H1 (cell line): ENCODE results near the gene NT5DC3. TPM values are rescaled to one million over a fixed set of nuclear protein-coding genes. Genes with fewer than 3 reads are reported as not detected.

ENCODE experiments used
- CTCF ChIA-PET: fragments of 300-600 bp; sonication (Branson Sonifier 250); formaldehyde crosslinking; loops from one replicate; lab custom pipeline; 2021; ENCODE audit not compliant: partially characterized antibody; lab: Charles Lee
- POLR2A ChIA-PET: fragments of 300-600 bp; sonication (Branson Sonifier 250); formaldehyde crosslinking; loops from one replicate; lab custom pipeline; 2021; ENCODE audit warnings: inconsistent platforms; ENCODE audit not compliant: partially characterized antibody; lab: Charles Lee
- DNase-seq, 2 experiments: peaks; one replicate each; pipeline versions ENCODE4 v3.0.0 to v3.0.0-alpha.2; 2010 to 2022; ENCODE audit warnings: low spot score in 2 of 2, low read depth in 1 of 2, mixed read lengths in 1 of 2
- FAIRE-seq: peaks from 2 replicates; lab custom pipeline; 2011; peaks lifted over from hg19 to GRCh38; lab: Jason Lieb, UNC
- H2AFZ ChIP-seq: 2 replicates; pipeline ENCODE4 v1.8.1; 2012; ENCODE audit warnings: low read length, inconsistent platforms
- H2AK5ac ChIP-seq: 2 replicates; pipeline ENCODE4 v1.6.1; 2013; ENCODE audit warnings: low read depth, low read length
- H2BK120ac ChIP-seq: replicated peaks from 2 replicates; pipeline ENCODE3; 2013; ENCODE audit warnings: low read depth, low read length, inconsistent platforms
- H2BK12ac ChIP-seq: 2 replicates; pipeline ENCODE4 v1.6.1; 2013; ENCODE audit warnings: low read depth, low read length
- H2BK15ac ChIP-seq: 2 replicates; pipeline ENCODE4 v1.6.1; 2013; ENCODE audit warnings: low read length
- H2BK20ac ChIP-seq: 2 replicates; pipeline ENCODE4 v1.6.1; 2013; ENCODE audit warnings: low read length
- H2BK5ac ChIP-seq: 2 replicates; pipeline ENCODE4 v1.6.1; 2013; ENCODE audit warnings: low read depth, low read length
- H3K14ac ChIP-seq: 2 replicates; pipeline ENCODE4 v1.6.1; 2013; ENCODE audit warnings: inconsistent platforms; ENCODE audit not compliant: insufficient read length
- H3K18ac ChIP-seq: 2 replicates; pipeline ENCODE4 v1.6.1; 2013; ENCODE audit warnings: low read length; ENCODE audit errors: extremely low read depth
- H3K23ac ChIP-seq: 2 replicates; pipeline ENCODE4 v1.6.1; 2013; ENCODE audit warnings: inconsistent platforms; ENCODE audit not compliant: insufficient read length
- H3K23me2 ChIP-seq: 2 replicates; pipeline ENCODE4 v1.6.1; 2013; ENCODE audit warnings: low read depth, low read length
- H3K27ac ChIP-seq: 2 replicates; pipeline ENCODE4 v1.6.1; 2011; ENCODE audit warnings: low read depth, low read length, inconsistent platforms
- H3K27me3 ChIP-seq, 4 experiments: replicated peaks in 1 of 4; 1 replicate in 1 of 4; 2 replicates in 3 of 4; pipeline versions ENCODE4 v1.6.1 to v1.8.1; 2011 to 2013; ENCODE audit warnings: low read length in 3 of 4, mild to moderate bottlenecking in 3 of 4, inconsistent platforms in 2 of 4, mixed read lengths in 2 of 4, moderate library complexity in 1 of 4; ENCODE audit not compliant: control insufficient read depth in 3 of 4, insufficient read depth in 3 of 4; ENCODE audit errors: extremely low read depth in 1 of 4
- H3K36me3 ChIP-seq, 4 experiments: 2 replicates each; pipeline versions ENCODE4 v1.6.1 to v1.8.1; 2011 to 2013; ENCODE audit warnings: mild to moderate bottlenecking in 4 of 4, low read length in 3 of 4, moderate library complexity in 2 of 4, control low read depth in 1 of 4, inconsistent platforms in 1 of 4; ENCODE audit not compliant: insufficient read depth in 4 of 4, control insufficient read depth in 2 of 4
- H3K4ac ChIP-seq: replicated peaks from 2 replicates; pipeline ENCODE3; 2013; ENCODE audit warnings: low read length, low read depth, mixed read lengths, inconsistent platforms; ENCODE audit not compliant: insufficient read length
- H3K4me1 ChIP-seq, 4 experiments: replicated peaks in 1 of 4; 1 replicate in 1 of 4; 2 replicates in 3 of 4; pipeline versions ENCODE4 v1.6.1 to v1.8.1; 2011 to 2013; ENCODE audit warnings: low read length in 3 of 4, inconsistent platforms in 2 of 4, mixed read lengths in 1 of 4; ENCODE audit not compliant: insufficient read depth in 4 of 4, control insufficient read depth in 3 of 4
- H3K4me2 ChIP-seq, 2 experiments: 2 replicates each; pipeline versions ENCODE4 v1.6.1 to v1.8.1; 2011 to 2013; ENCODE audit warnings: low read depth in 2 of 2, low read length in 2 of 2, control low read depth in 1 of 2, inconsistent platforms in 1 of 2, mild to moderate bottlenecking in 1 of 2; ENCODE audit not compliant: insufficient read depth in 1 of 2
- H3K4me3 ChIP-seq, 4 experiments: fragments of 200-600, 300-600 bp in 1 of 4; sonication (generic), shearing (Covaris generic), sonication (Bioruptor Twin) in 1 of 4; 2 replicates each; pipeline versions ENCODE4 v1.5.1 to v1.8.1; 2011 to 2016; ENCODE audit warnings: low read length in 4 of 4, low read depth in 3 of 4, control low read depth in 2 of 4, inconsistent platforms in 2 of 4, mild to moderate bottlenecking in 2 of 4, mixed read lengths in 1 of 4, moderate library complexity in 1 of 4; ENCODE audit not compliant: insufficient read depth in 2 of 4; ENCODE audit errors: extremely low read depth in 1 of 4
- H3K56ac ChIP-seq: replicated peaks from 2 replicates; pipeline ENCODE3; 2013; ENCODE audit warnings: low read depth, mild to moderate bottlenecking, mixed read lengths, low read length, inconsistent platforms; ENCODE audit not compliant: insufficient read length
- H3K79me1 ChIP-seq: 2 replicates; pipeline ENCODE4 v1.6.1; 2013; ENCODE audit warnings: low read depth, low read length, control low read depth
- H3K79me2 ChIP-seq, 2 experiments: 2 replicates each; pipeline versions ENCODE4 v1.6.1 to v1.8.1; 2012 to 2013; ENCODE audit warnings: low read length in 2 of 2, mild to moderate bottlenecking in 2 of 2, inconsistent platforms in 1 of 2; ENCODE audit not compliant: insufficient read depth in 2 of 2, control insufficient read depth in 1 of 2
- H3K9ac ChIP-seq, 4 experiments: replicated peaks in 1 of 4; 1 replicate in 1 of 4; 2 replicates in 3 of 4; pipeline versions ENCODE4 v1.6.1 to v1.8.1; 2011 to 2013; ENCODE audit warnings: low read depth in 3 of 4, low read length in 3 of 4, control low read depth in 2 of 4, mild to moderate bottlenecking in 2 of 4, moderate library complexity in 2 of 4, inconsistent platforms in 1 of 4; ENCODE audit errors: extremely low read depth in 1 of 4
- H3K9me3 ChIP-seq, 2 experiments: 2 replicates each; pipeline versions ENCODE4 v1.6.1 to v1.8.1; 2012 to 2013; ENCODE audit warnings: mild to moderate bottlenecking in 2 of 2, moderate library complexity in 2 of 2, control low read depth in 1 of 2, inconsistent platforms in 1 of 2, low read depth in 1 of 2, low read length in 1 of 2, mixed read lengths in 1 of 2; ENCODE audit not compliant: insufficient read depth in 2 of 2
- H4K20me1 ChIP-seq, 2 experiments: replicated peaks in 1 of 2; 2 replicates each; pipeline versions ENCODE3 to v1.8.1; 2011 to 2013; ENCODE audit warnings: inconsistent platforms in 2 of 2, low read length in 2 of 2, mild to moderate bottlenecking in 1 of 2; ENCODE audit not compliant: insufficient read depth in 2 of 2, control insufficient read depth in 1 of 2
- H4K5ac ChIP-seq: 2 replicates; pipeline ENCODE4 v1.6.1; 2013; ENCODE audit warnings: low read length, low read depth, mixed read lengths, inconsistent platforms; ENCODE audit not compliant: insufficient read length
- H4K8ac ChIP-seq: 2 replicates; pipeline ENCODE4 v1.8.0; 2013; ENCODE audit warnings: mild to moderate bottlenecking, moderate library complexity, low read length, inconsistent platforms; ENCODE audit not compliant: insufficient read depth; ENCODE audit errors: extremely low read depth
- H4K91ac ChIP-seq: replicated peaks from 2 replicates; pipeline ENCODE3; 2013; ENCODE audit warnings: low read length, mixed read lengths, inconsistent platforms; ENCODE audit not compliant: insufficient read length
- ATF3 ChIP-seq: IDR thresholded peaks from 2 replicates; pipeline ENCODE4 v1.6.1; 2011; ENCODE audit warnings: low read depth, mild to moderate bottlenecking, low read length; ENCODE audit not compliant: insufficient read depth
- CBX5 ChIP-seq: fragments of 300-800, 300-1000 bp; sonication (generic); IDR thresholded peaks from 2 replicates; pipeline ENCODE4 v1.7.1; 2016; ENCODE audit warnings: antibody characterized with exemption, low read length, low read depth
- CHD2 ChIP-seq: IDR thresholded peaks from 2 replicates; pipeline ENCODE4 v1.6.1; 2012; ENCODE audit warnings: low read length, improper control_type of control experiment
- CTBP2 ChIP-seq: IDR thresholded peaks from 2 replicates; pipeline ENCODE4 v1.7.0; 2011; ENCODE audit warnings: borderline replicate concordance, mild to moderate bottlenecking, moderate library complexity, mixed read lengths, low read length; ENCODE audit not compliant: insufficient read depth, insufficient read length
- GABPA ChIP-seq: IDR thresholded peaks from 2 replicates; pipeline ENCODE4 v1.6.1; 2011; ENCODE audit warnings: mild to moderate bottlenecking, low read length, moderate library complexity, borderline replicate concordance; ENCODE audit not compliant: insufficient read depth
- KDM5A ChIP-seq: fragments of 200-600 bp; IDR thresholded peaks from 2 replicates; pipeline ENCODE4 v1.7.1; 2012; ENCODE audit warnings: mild to moderate bottlenecking, low read length, inconsistent platforms, mixed read lengths
- NANOG ChIP-seq: IDR thresholded peaks from 2 replicates; pipeline ENCODE4 v1.6.1; 2011; ENCODE audit warnings: low read length, low read depth, mild to moderate bottlenecking, inconsistent platforms; ENCODE audit not compliant: insufficient read depth, poor library complexity, severe bottlenecking
- POLR2A ChIP-seq, 2 experiments: IDR thresholded peaks; 1 replicate in 1 of 2; 2 replicates in 1 of 2; pipeline ENCODE4 v1.6.1; 2011; ENCODE audit warnings: low read depth in 2 of 2, low read length in 2 of 2, mild to moderate bottlenecking in 2 of 2; ENCODE audit errors: control extremely low read depth in 1 of 2
- RNF2 ChIP-seq: fragments of 200-900, 300-1000 bp; sonication (generic); IDR thresholded peaks from 2 replicates; pipeline ENCODE4 v1.7.1; 2016; ENCODE audit warnings: borderline replicate concordance, low read depth, mild to moderate bottlenecking, antibody characterized with exemption, low read length; ENCODE audit not compliant: poor library complexity, severe bottlenecking; ENCODE audit errors: missing control alignments
- SIRT6 ChIP-seq: IDR thresholded peaks from one replicate; pipeline ENCODE4 v1.7.1; 2012; ENCODE audit warnings: low read length, inconsistent platforms
- SP1 ChIP-seq: IDR thresholded peaks from 2 replicates; pipeline ENCODE4 v1.6.1; 2011; ENCODE audit warnings: low read depth, low read length
- TAF7 ChIP-seq: optimal IDR thresholded peaks from 2 replicates; pipeline ENCODE3; 2011; ENCODE audit warnings: low read depth, mild to moderate bottlenecking, inconsistent platforms, low read length, moderate library complexity, borderline replicate concordance
- TBP ChIP-seq: IDR thresholded peaks from 2 replicates; pipeline ENCODE4 v1.6.1; 2011; ENCODE audit warnings: low read depth, low read length, improper control_type of control experiment
- TEAD4 ChIP-seq: IDR thresholded peaks from 2 replicates; pipeline ENCODE4 v1.6.1; 2012; ENCODE audit warnings: low read depth, low read length, inconsistent platforms, mixed read lengths
- WGBS, 2 experiments: shearing (Covaris generic) in 1 of 2; methylation state at CpG; one replicate each; pipeline versions ENCODE4 v1.1.6 to v1.1.7; 2013 to 2015; ENCODE audit warnings: low lambda C conversion rate in 2 of 2, mixed read lengths in 2 of 2, inconsistent platforms in 1 of 2, low coverage in 1 of 2, missing lambda C conversion rate in 1 of 2; ENCODE audit not compliant: insufficient replicate concordance in 2 of 2, insufficient coverage in 1 of 2, insufficient read length in 1 of 2; ENCODE audit errors: extremely low coverage in 1 of 2, missing lambda C conversion rate in 1 of 2; 5-methylcytosine and 5-hydroxymethylcytosine counted together
- polyA plus RNA-seq, 7 experiments: library from polyadenylated mRNA; depleted of rRNA in 3 of 7; stranded (reverse) in 5 of 7; unstranded in 2 of 7; fragments of >200 nt in 5 of 7; fragments of 200-250 nt in 2 of 7; gene quantifications; 1 replicate in 5 of 7; 2 replicates in 1 of 7; 4 replicates in 1 of 7; pipeline versions ENCODE4 v1.2.1 to v1.2.3, GENCODE V29; 2011 to 2013; ENCODE audit warnings: missing spikeins in 2 of 7, mixed read lengths in 2 of 7
- total RNA-seq: library from RNA; stranded (reverse); fragmentation: NEBNext Ultra II Directional; extraction: Animal tissue kit (Norgen Biotek cat#: 25700); gene quantifications from 2 replicates; pipeline ENCODE4 v1.2.1, GENCODE V29; 2021

The NT5DC3 gene
- total and polyA plus RNA-seq, 2 of the 8 experiments (the other 6 are each of a cell fraction or from before 2014, with no cell fraction given) = 5.4 to 14.8 TPM

GRCh38 chr12:103857164-103857563, 16.1 kb upstream of the NT5DC3 start:
- no peak overlapping the region for H3K4me3 ChIP-seq
- no peak overlapping the region for H3K4ac ChIP-seq
- no peak overlapping the region for H2BK20ac ChIP-seq
- no peaks in the 10 kb centered on the region for H3K79me2 ChIP-seq
- no peak overlapping the region for H3K9ac ChIP-seq
- no peak overlapping the region for H3K23ac ChIP-seq
- no peak overlapping the region for H2AFZ ChIP-seq
- ChIA-PET CTCF (interaction anchor here (0.6 to 2.2 kb wide), 4 partner anchors 10 to 162 kb away, joined by 3 to 6 read pairs (median 4); no protein-coding TSS in a partner anchor), POLR2A (interaction anchor here (0.6 kb wide), 1 partner anchor 87 kb away, joined by 3 read pairs; no protein-coding TSS in a partner anchor)
- H3K9me3 ChIP-seq = no peaks in the 10 kb centered on the region
- H2BK15ac ChIP-seq = no peak overlapping the region
- no peaks in the 10 kb centered on the region for H3K27me3 ChIP-seq
- no peak overlapping the region for H2BK120ac ChIP-seq
- H4K8ac ChIP-seq = no peak overlapping the region
- H3K18ac ChIP-seq = no peak overlapping the region
- H2BK12ac ChIP-seq = no peak overlapping the region
- H4K20me1 ChIP-seq = no peaks in the 10 kb centered on the region
- no peaks in the 10 kb centered on the region for H3K36me3 ChIP-seq
- no peak overlapping the region for H3K27ac ChIP-seq
- H3K4me2 ChIP-seq = no peak overlapping the region
- H2AK5ac ChIP-seq = no peak overlapping the region
- H3K23me2 ChIP-seq = no peaks in the 10 kb centered on the region
- H3K14ac ChIP-seq = no peak overlapping the region
- DNase-seq = no peak
- WGBS, 2 experiments = 88% methylated on average over 2 of the region's 2 CpGs; no CpG with 5 or more reads in 1 of the 2 experiments
- no peaks in the 10 kb centered on the region for H3K4me1 ChIP-seq
- no peak overlapping the region for H4K91ac ChIP-seq
- no peak for FAIRE-seq
- H3K56ac ChIP-seq = no peak overlapping the region
- no peak overlapping the region for H2BK5ac ChIP-seq
- no peaks in the 10 kb centered on the region for H3K79me1 ChIP-seq
- H4K5ac ChIP-seq = no peak overlapping the region
- TF ChIP-seq SIRT6 (no peak), POLR2A (IDR thresholded peaks at IDR 0.05; ENCODE audit: control extremely low read depth in 1 of 2, low read depth in 2 of 2, low read length in 2 of 2) (no peak), TAF7 (no peak), NANOG (no peak), CTBP2 (no peak), CBX5 (no peak), CHD2 (no peak), GABPA (no peak), ATF3 (no peak), TBP (no peak), KDM5A (no peak), RNF2 (no peak), TEAD4 (no peak), SP1 (no peak)
